ENCODE results near the gene YTHDC1. TPM values are rescaled to one million over a fixed set of nuclear protein-coding genes. Genes with fewer than 3 reads are reported as not detected.
"Not testable (repeated sequence)": the region's sequence is repeated elsewhere in the genome, so short reads cannot be mapped to it uniquely, and the experiment has no call there.

YTHDC1 gene
- total and polyA plus RNA-seq, 2 of the 8 experiments (the other 6 are each of a cell fraction or from before 2014, with no cell fraction given), result 25.7 to 89.5 TPM

- not testable (repeated sequence) for H4K8ac ChIP-seq (ENCODE audit: extremely low read depth, insufficient read depth, low read length); H4K91ac ChIP-seq (replicated peaks; ENCODE audit: insufficient read length, low read length); H3K9me3 ChIP-seq (ENCODE audit: insufficient read depth in 2 of 2, low read depth in 1 of 2, low read length in 1 of 2); H2AK5ac ChIP-seq (ENCODE audit: low read depth, low read length); H3K56ac ChIP-seq (replicated peaks; ENCODE audit: insufficient read length, low read depth, low read length); H3K23me2 ChIP-seq (ENCODE audit: low read depth, low read length); H2AFZ ChIP-seq (ENCODE audit: low read length); H3K4ac ChIP-seq (replicated peaks; ENCODE audit: insufficient read length, low read depth, low read length); H3K4me3 ChIP-seq (ENCODE audit: extremely low read depth in 1 of 4, insufficient read depth in 2 of 4, low read depth in 3 of 4, low read length in 4 of 4); H3K9ac ChIP-seq (replicated peaks in 1 of 4; ENCODE audit: extremely low read depth in 1 of 4, low read depth in 3 of 4, low read length in 3 of 4); H3K23ac ChIP-seq (ENCODE audit: insufficient read length); H3K36me3 ChIP-seq (ENCODE audit: control insufficient read depth in 2 of 4, insufficient read depth in 4 of 4, low read length in 3 of 4); H3K4me2 ChIP-seq (ENCODE audit: insufficient read depth in 1 of 2, low read depth in 2 of 2, low read length in 2 of 2); H3K79me1 ChIP-seq (ENCODE audit: low read depth, low read length); FAIRE-seq; H3K14ac ChIP-seq (ENCODE audit: insufficient read length); H3K27ac ChIP-seq (ENCODE audit: low read depth, low read length); H3K79me2 ChIP-seq (ENCODE audit: control insufficient read depth in 1 of 2, insufficient read depth in 2 of 2, low read length in 2 of 2); DNase-seq (ENCODE audit: low read depth in 1 of 2, low spot score in 2 of 2); H3K27me3 ChIP-seq (replicated peaks in 1 of 4; ENCODE audit: control insufficient read depth in 3 of 4, extremely low read depth in 1 of 4, insufficient read depth in 3 of 4, low read length in 3 of 4); H3K18ac ChIP-seq (ENCODE audit: extremely low read depth, low read length); H4K20me1 ChIP-seq (replicated peaks in 1 of 2; ENCODE audit: control insufficient read depth in 1 of 2, insufficient read depth in 2 of 2, low read length in 2 of 2); H2BK15ac ChIP-seq (ENCODE audit: low read length); H4K5ac ChIP-seq (ENCODE audit: insufficient read length, low read depth, low read length)
- Histone ChIP-seq H2BK5ac (ENCODE audit: low read depth, low read length) (peak overlapping the region; percentile 38; the same call in 1 of the 2 replicates), H2BK120ac (replicated peaks; ENCODE audit: low read depth, low read length) (peak overlapping the region; percentile 79), H2BK12ac (ENCODE audit: low read depth, low read length) (peak overlapping the region; percentile 85; the same call in 1 of the 2 replicates), H2BK20ac (ENCODE audit: low read length) (peak overlapping the region; percentile 40), H3K4me1 (replicated peaks in 1 of 4; ENCODE audit: control insufficient read depth in 3 of 4, insufficient read depth in 4 of 4, low read length in 3 of 4) (peaks cover 0 to 12% (median 2%) of the 10 kb centered on the region in 4 experiments; a peak in 3 of 7 replicates)
- CTCF ChIA-PET (ENCODE audit: partially characterized antibody), result interaction anchor here (1.0 to 4.3 kb wide), 4 partner anchors 12 to 118 kb away, joined by 3 to 30 read pairs (median 12); no protein-coding TSS in a partner anchor
- peak; percentile 71 for TF ChIP-seq MAX (IDR thresholded peaks at IDR 0.05)
- peak; percentile 88 for TF ChIP-seq YY1 (IDR thresholded peaks at IDR 0.05; ENCODE audit: low read depth, low read length)
- WGBS, 2 experiments (ENCODE audit: extremely low coverage in 1 of 2, insufficient coverage in 1 of 2, insufficient read length in 1 of 2, insufficient replicate concordance in 2 of 2, low coverage in 1 of 2, low lambda C conversion rate in 2 of 2, missing lambda C conversion rate in 1 of 2), result 67% methylated on average over 6 of the region's 6 CpGs; no CpG with 5 or more reads in 1 of the 2 experiments
- POLR2A ChIA-PET (ENCODE audit: partially characterized antibody), result interaction anchor here (1.0 to 7.4 kb wide), 4 partner anchors 7 to 40 kb away, joined by 3 to 50 read pairs (median 6); partner anchors contain the start of gene YTHDC1
Measured at GRCh38 chr4:68389386-68389913, 39.6 kb upstream of the YTHDC1 start.

All from H1 (cell line).